Esophagus muscularis mucosa (tissue), 3 donors: ENCODE measurements around the gene FAM171A1.

Experiments used
- CTCF ChIP-seq, 3 experiments: fragments of 200-600 bp in 2 of 3; fragments of 450-650 bp in 1 of 3; sonication (generic) in 2 of 3; IDR thresholded peaks; one replicate each; pipeline ENCODE4 v1.5.1; 2017 to 2019; ENCODE audit warnings: antibody characterized with exemption in 3 of 3, mild to moderate bottlenecking in 2 of 3, moderate library complexity in 1 of 3
- EP300 ChIP-seq: sonication (generic); formaldehyde crosslinking; IDR thresholded peaks from one replicate; pipeline ENCODE4 v1.6.1; 2017; ENCODE audit warnings: antibody characterized with exemption

GRCh38 chr10:15255961-15256360 lies 115.1 kb downstream of the FAM171A1 start:
- TF ChIP-seq CTCF (IDR thresholded peaks at IDR 0.05) = no peak
- no peak for TF ChIP-seq EP300
